ENCODE measurements around the gene MSL1.

MSL1 gene

DNA sequence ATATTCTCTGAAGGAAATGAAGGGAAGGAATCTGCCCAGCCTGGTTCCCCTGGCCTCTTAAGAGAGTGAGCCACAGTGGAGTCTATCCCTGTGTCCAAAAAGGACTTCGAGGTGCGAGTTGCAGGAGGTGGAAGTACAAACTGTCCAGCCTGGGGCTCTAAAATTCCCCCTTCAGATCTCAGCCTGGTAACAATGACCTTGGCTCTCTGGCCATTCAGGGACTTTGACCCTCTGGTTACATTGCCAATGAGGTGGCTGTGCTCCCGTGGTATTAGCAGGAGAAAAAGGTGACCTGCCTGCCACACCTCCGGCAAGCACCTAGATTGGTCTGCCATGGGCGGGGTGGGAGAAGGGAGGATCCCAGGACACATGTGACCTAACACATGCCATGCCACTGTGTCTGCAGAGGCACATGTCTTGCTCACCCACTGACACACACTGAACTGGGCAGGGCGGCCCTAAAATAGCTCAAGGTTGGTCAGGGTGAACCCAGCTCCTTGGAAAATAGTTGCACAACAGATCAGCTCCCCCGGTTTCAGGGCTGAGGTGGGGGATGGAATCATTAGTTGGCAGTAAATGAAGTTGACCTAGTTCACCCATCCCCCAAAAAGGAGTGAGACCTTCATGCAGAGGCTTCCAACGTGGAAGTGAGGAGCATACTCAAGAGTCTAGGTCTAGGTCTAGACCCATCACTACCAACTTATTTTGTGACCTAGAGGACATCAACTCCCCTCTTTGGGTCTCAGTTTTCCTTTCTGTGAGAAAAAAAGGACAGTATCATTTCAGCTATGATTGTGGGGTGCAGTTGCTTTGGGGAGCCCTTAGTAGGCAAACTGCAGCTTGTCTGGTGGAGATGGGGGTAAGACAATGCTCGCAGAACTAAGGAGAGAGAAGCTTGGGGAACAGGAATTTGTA is 23.6 kb upstream of the MSL1 start:
- TF ChIP-seq, protein P1, sequence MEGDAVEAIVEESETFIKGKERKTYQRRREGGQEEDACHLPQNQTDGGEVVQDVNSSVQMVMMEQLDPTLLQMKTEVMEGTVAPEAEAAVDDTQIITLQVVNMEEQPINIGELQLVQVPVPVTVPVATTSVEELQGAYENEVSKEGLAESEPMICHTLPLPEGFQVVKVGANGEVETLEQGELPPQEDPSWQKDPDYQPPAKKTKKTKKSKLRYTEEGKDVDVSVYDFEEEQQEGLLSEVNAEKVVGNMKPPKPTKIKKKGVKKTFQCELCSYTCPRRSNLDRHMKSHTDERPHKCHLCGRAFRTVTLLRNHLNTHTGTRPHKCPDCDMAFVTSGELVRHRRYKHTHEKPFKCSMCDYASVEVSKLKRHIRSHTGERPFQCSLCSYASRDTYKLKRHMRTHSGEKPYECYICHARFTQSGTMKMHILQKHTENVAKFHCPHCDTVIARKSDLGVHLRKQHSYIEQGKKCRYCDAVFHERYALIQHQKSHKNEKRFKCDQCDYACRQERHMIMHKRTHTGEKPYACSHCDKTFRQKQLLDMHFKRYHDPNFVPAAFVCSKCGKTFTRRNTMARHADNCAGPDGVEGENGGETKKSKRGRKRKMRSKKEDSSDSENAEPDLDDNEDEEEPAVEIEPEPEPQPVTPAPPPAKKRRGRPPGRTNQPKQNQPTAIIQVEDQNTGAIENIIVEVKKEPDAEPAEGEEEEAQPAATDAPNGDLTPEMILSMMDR (conservative IDR thresholded peaks at IDR 0.05; ENCODE audit: low read depth, low read length) = no peak
- H3K4me3 ChIP-seq (ENCODE audit: low read length) = peak overlapping the region; percentile 52
- no peak for DNase-seq (ENCODE audit: low read depth)

DNA sequence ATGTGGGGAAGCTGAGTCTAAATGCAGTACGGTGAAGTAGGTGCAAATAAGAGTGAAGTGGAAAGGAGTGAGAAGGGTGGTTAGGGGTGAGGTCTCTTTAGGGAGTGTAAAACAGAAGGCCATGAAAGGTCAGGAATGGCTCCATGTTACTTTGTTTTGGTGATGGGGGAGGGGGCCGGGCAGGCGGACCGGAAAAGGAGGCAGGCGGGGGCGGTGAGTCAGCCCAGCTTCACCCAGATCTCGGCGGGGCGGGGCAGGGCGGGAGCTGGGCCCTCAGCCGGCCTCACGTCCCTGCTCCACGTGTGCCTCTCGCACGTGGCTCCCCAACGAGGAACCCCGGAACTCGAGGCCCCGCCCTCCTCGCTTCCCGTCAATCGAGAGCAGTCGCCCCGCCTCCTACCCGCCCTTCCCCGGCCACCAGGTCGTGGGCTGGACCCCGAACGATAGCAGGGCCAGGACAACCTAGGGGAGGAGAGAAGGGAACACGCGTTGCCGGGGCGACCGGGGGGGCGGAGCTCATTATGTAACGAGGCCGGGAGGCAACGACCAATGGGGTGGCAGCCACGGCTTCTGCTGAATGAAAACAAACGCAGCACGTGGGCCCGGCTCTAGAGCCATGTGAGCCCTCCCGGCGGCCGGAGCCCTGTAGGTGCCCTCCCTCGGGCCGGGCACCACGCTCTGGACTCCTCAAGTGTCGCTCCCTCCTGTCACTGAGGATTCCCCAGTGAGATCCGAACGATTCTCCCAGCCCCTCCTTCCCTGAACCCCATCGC is 22.7 kb upstream of the MSL1 start:
- TF ChIP-seq, protein P1 (conservative IDR thresholded peaks at IDR 0.05; ENCODE audit: low read depth, low read length) = no peak
- DNase-seq (ENCODE audit: low read depth) = peak; percentile 96
- peak overlapping the region; percentile 92 for H3K4me3 ChIP-seq (ENCODE audit: low read length)

DNA sequence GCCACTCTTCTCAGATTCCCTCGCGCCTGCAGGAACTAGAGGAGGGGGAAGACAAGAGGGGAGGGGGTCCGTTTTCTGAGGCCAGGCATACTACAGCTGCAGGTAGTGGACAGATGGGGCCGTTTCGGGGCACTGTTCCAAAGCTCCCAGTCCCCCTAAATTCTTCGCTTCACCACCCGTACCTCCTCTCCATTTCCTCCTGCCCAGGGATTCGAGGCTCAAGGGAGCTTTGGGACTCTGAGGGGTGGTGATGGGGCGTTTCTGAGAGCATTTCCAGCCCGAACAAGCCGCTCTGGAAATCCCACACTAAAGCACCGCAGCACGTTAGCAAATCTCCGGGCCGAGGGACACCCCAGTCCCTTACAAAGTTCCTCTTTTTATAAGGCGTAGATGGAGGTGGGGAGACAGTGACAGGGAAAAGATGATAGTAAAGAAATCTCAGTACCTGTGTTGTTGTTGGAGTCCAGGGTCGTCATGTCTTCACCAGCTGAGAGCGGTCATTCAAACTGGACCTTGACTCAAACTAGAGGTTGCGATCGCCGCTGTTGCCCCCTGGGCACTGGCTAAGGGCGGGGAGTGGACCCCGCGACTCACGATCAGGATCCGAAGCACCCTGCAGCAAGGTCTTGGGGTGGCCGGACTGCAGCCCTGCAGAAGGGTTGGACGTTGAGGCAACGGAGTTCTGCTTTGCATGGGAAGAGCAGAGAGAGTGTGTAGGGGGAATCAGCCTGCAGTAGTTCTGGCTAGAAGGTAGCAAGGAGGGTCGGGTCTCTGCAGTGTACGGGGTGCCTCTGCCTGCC is 22.0 kb upstream of the MSL1 start:
- H3K4me3 ChIP-seq (ENCODE audit: low read length) = peak overlapping the region; percentile 92
- no peak for DNase-seq (ENCODE audit: low read depth)
- TF ChIP-seq, protein P1 (conservative IDR thresholded peaks at IDR 0.05; ENCODE audit: low read depth, low read length) = no peak

DNA sequence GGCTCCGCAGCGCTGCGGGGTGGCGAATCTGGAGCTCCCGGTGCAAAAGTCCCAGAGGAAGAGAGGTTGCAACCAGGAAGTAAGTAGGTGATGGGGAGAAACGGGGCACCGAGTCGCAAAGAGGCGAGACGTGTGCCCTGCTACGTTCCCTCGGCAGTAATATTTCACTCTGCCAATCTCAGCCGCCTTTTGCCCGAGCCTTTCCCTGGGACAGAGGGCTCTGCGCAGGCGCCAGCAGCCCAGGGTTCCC is 21.4 kb upstream of the MSL1 start, which contains the start of gene NR1D1:
NR1D1 (minus strand) TSS at position 171 of the 250 bp plus-strand sequence. CDS start 495 bp downstream, outside the sequence.
- TF ChIP-seq, protein P1 (conservative IDR thresholded peaks at IDR 0.05; ENCODE audit: low read depth, low read length) = no peak
- DNase-seq (ENCODE audit: low read depth) = no peak
- peak within 1 kb of the TSS; percentile 92 for H3K4me3 ChIP-seq (ENCODE audit: low read length)

DNA sequence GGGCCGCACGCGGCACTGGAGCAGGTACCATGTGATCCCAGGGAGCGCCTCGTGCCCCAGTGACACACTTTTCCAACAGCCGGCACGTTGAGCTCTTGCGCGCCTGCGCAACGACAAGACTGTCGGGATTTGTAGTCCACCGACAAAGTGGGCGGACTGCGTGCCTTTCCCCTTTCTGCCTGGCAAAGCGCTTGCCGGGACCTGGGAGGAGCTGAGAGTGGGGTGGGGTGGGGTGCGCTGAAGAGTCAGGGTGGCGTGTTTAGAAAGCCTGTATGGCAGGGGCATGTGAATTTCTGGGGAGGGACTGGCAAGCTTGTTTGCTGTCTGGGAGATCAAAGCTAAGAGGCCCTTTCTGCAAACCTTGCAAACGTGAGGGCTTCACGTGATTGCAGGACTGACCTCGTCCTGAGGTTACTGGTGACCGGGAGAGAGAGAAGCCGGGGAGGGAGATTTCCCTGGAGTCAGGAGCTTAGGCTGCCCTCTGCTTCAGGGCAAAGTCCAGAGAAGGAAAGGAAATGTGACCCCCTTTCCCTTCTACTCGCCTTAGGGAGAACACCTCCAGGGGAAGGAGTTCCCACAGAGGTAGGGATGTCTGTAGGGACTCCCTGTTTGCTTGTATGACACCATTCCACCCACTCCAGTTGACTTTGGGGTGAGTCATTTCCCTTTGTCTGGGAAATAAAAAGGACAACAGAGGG is 21.0 kb upstream of the MSL1 start:
- DNase-seq (ENCODE audit: low read depth) = peak; percentile 95
- TF ChIP-seq, protein P1 (conservative IDR thresholded peaks at IDR 0.05; ENCODE audit: low read depth, low read length) = no peak
- H3K4me3 ChIP-seq (ENCODE audit: low read length) = peak overlapping the region; percentile 92

DNA sequence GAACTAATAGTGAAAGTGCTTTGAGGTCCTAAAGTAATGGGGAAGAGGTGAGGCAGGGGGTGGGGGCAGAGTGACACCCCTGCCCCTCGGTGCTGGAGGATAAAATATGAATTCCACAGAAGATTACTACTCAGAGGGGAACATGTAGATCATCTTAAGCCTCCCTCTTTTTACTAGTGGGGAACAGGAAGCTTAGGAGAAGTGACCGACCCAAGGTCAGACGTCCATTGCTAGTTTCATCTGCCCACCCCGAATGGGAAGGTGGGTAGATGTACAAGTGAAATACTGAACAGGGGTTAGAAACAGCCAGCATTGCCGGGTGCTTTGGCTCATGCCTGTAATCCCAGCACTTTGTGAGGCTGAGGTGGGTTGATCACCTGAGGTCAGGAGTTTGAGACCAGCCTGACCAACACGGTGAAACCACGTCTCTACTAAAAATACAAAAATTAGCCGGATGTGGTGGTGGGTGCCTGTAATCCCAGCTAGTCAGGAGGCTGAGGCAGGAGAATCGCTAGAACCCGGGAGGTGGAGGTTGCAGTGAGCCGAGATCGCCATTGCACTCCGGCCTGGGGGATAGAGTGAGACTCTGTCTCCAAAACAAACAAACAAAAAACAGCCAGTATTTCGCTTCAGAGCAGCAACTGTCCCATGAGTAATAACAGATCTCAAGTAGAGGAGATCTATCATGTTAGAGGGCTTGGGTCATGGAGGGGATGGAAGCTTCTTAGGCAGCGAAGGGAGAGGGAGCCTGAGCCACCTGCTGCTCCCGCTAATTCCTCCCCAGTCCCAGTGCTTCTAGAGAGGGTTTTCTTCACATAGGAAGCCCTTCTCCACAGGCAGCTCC is 20.2 kb upstream of the MSL1 start:
- H3K4me3 ChIP-seq (ENCODE audit: low read length) = peak overlapping the region; percentile 92
- TF ChIP-seq, protein P1 (conservative IDR thresholded peaks at IDR 0.05; ENCODE audit: low read depth, low read length) = no peak
- DNase-seq (ENCODE audit: low read depth) = no peak

Data from retinal pigment epithelial cell (primary cell).